ENCODE results near the gene PIK3R6. TPM values are rescaled to one million over a fixed set of nuclear protein-coding genes. Genes with fewer than 3 reads are reported as not detected.

PIK3R6 gene
- total RNA-seq, 4 donors from 2014 or later, result 0.30 to 5.1 (median 1.5) TPM

GRCh38 chr17:8844229-8845218 lies 22.9 kb downstream of the PIK3R6 start:
- WGBS, result 60% methylated on average over 9 of the region's 9 CpGs

DNA sequence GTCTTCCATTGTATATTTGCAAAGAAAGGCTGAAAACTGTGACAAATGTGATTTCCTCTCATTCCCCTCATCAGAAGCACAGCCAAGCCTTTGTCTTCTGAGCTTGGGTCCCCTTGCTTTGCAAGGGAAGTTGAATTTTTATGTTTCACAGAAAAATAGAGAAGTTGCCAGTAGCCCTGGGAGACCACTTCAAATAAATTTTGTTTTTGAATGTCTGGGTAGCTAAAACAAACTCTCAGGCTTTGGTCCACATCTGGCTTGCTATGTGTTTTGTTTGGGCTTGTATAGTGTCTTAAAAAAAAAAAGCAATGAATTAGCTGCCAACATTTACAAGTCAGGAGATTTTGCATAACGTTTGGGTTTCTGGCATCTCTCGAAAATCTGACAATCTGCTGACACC lies 24.1 kb downstream of the PIK3R6 start:
- no peak overlapping the region for H3K4me3 ChIP-seq
- DNase-seq (ENCODE audit: low spot score in 2 of 2), result no peak
- WGBS, result 18% methylated on average over 2 of the region's 2 CpGs
- no peak overlapping the region for H3K27ac ChIP-seq
- TF ChIP-seq POLR2AphosphoS5 (IDR thresholded peaks at IDR 0.05), result no peak
- TF ChIP-seq EP300 (IDR thresholded peaks at IDR 0.05), result no peak
- TF ChIP-seq POLR2A (IDR thresholded peaks at IDR 0.05), result no peak
- TF ChIP-seq, protein P1, sequence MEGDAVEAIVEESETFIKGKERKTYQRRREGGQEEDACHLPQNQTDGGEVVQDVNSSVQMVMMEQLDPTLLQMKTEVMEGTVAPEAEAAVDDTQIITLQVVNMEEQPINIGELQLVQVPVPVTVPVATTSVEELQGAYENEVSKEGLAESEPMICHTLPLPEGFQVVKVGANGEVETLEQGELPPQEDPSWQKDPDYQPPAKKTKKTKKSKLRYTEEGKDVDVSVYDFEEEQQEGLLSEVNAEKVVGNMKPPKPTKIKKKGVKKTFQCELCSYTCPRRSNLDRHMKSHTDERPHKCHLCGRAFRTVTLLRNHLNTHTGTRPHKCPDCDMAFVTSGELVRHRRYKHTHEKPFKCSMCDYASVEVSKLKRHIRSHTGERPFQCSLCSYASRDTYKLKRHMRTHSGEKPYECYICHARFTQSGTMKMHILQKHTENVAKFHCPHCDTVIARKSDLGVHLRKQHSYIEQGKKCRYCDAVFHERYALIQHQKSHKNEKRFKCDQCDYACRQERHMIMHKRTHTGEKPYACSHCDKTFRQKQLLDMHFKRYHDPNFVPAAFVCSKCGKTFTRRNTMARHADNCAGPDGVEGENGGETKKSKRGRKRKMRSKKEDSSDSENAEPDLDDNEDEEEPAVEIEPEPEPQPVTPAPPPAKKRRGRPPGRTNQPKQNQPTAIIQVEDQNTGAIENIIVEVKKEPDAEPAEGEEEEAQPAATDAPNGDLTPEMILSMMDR (IDR thresholded peaks at IDR 0.05), result no peak
- H3K27me3 ChIP-seq, result no peaks in the 10 kb centered on the region
- no peaks in the 10 kb centered on the region for H3K9me3 ChIP-seq
- H3K4me1 ChIP-seq, result peaks cover 8% of the 10 kb centered on the region
- H3K36me3 ChIP-seq, result no peaks in the 10 kb centered on the region

More at GRCh38 chr17:8844229-8845218, 22.9 kb downstream of the PIK3R6 start:
- H3K4me3 ChIP-seq, result no peak overlapping the region
- no peaks in the 10 kb centered on the region for H3K9me3 ChIP-seq
- no peaks in the 10 kb centered on the region for H3K36me3 ChIP-seq
- H3K27me3 ChIP-seq, result no peaks in the 10 kb centered on the region
- DNase-seq (ENCODE audit: low spot score in 2 of 2), result no peak
- H3K27ac ChIP-seq, result no peak overlapping the region
- TF ChIP-seq EP300 (IDR thresholded peaks at IDR 0.05), result no peak
- no peak for TF ChIP-seq POLR2A (IDR thresholded peaks at IDR 0.05)
- no peak for TF ChIP-seq POLR2AphosphoS5 (IDR thresholded peaks at IDR 0.05)
- TF ChIP-seq, protein P1 (IDR thresholded peaks at IDR 0.05), result no peak
- H3K4me1 ChIP-seq, result peaks cover 8% of the 10 kb centered on the region

DNA sequence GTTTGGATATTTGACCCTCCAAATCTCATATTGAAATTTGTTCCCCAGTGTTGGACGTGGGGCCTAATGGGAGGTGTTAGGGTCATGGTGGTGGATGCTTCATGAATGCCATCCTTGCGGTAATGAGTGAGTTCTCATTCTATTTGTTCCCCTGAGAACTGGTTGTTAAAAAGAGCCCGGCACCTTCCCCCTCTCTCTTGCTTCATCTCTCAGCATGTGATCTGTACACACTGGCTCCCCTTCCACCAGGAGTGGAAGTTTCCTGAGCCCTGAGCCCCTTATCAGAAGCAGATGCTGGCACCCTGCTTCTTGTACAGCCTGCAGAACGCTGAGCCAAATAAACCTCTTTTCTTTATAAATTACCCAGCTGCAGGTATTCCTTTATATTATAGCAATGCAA lies 25.6 kb downstream of the PIK3R6 start:
- Histone ChIP-seq H3K4me1 (peaks cover 8% of the 10 kb centered on the region), H3K36me3 (no peaks in the 10 kb centered on the region), H3K9me3 (no peaks in the 10 kb centered on the region), H3K4me3 (no peak overlapping the region), H3K27me3 (peaks cover 11% of the 10 kb centered on the region), H3K27ac (no peak overlapping the region)
- no peak for DNase-seq (ENCODE audit: low spot score in 2 of 2)
- TF ChIP-seq POLR2A (IDR thresholded peaks at IDR 0.05) (no peak), POLR2AphosphoS5 (IDR thresholded peaks at IDR 0.05) (no peak), EP300 (IDR thresholded peaks at IDR 0.05) (no peak)
- TF ChIP-seq, protein P1 (IDR thresholded peaks at IDR 0.05), result no peak
- 81% methylated on average over 4 of the region's 4 CpGs for WGBS

- H3K4me3 ChIP-seq, result no peak overlapping the region
- WGBS, result 66% methylated on average over 10 of the region's 11 CpGs
- peaks cover 26% of the 10 kb centered on the region for H3K27me3 ChIP-seq
- H3K36me3 ChIP-seq, result no peaks in the 10 kb centered on the region
- TF ChIP-seq, protein P1 (IDR thresholded peaks at IDR 0.05), result no peak
- TF ChIP-seq POLR2A (IDR thresholded peaks at IDR 0.05) (no peak), EP300 (IDR thresholded peaks at IDR 0.05) (no peak), POLR2AphosphoS5 (IDR thresholded peaks at IDR 0.05) (no peak)
- no peaks in the 10 kb centered on the region for H3K9me3 ChIP-seq
- H3K4me1 ChIP-seq, result peaks cover 8% of the 10 kb centered on the region
- DNase-seq (ENCODE audit: low spot score in 2 of 2), result no peak
- no peak overlapping the region for H3K27ac ChIP-seq
These were observed 28.0 kb downstream of the PIK3R6 start for GRCh38 chr17:8839410-8839935.

GRCh38 chr17:8838551-8839095 lies 28.9 kb downstream of the PIK3R6 start:
- 93% methylated on average over 10 of the region's 12 CpGs for WGBS
- H3K27me3 ChIP-seq, result peaks cover 28% of the 10 kb centered on the region

More at GRCh38 chr17:8838551-8839095, 28.9 kb downstream of the PIK3R6 start:
- TF ChIP-seq, protein P1 (IDR thresholded peaks at IDR 0.05), result no peak
- TF ChIP-seq POLR2AphosphoS5 (IDR thresholded peaks at IDR 0.05), result no peak
- no peak for TF ChIP-seq POLR2A (IDR thresholded peaks at IDR 0.05)
- TF ChIP-seq EP300 (IDR thresholded peaks at IDR 0.05), result no peak
- H3K9me3 ChIP-seq, result no peaks in the 10 kb centered on the region
- H3K4me1 ChIP-seq, result peaks cover 8% of the 10 kb centered on the region
- no peak overlapping the region for H3K4me3 ChIP-seq
- no peak overlapping the region for H3K27ac ChIP-seq
- no peaks in the 10 kb centered on the region for H3K36me3 ChIP-seq
- peak in 1 of 2 donors; percentile 67 for DNase-seq (ENCODE audit: low spot score in 2 of 2)
